Measurements from ENCODE around the gene TBCD. TPM values are rescaled to one million over a fixed set of nuclear protein-coding genes. Genes with fewer than 3 reads are reported as not detected.

The TBCD gene
- total RNA-seq, 1 experiment from 2014 or later, result 94.6 TPM

GRCh38 chr17:82831818-82832200 lies 79.9 kb downstream of the TBCD start:
- no peaks in the 10 kb centered on the region for H3K27me3 Mint-ChIP-seq (ENCODE audit: insufficient read depth, unreplicated experiment)
- H3K27ac Mint-ChIP-seq (ENCODE audit: unreplicated experiment), result peak overlapping the region; percentile 21
- POLR2A ChIA-PET, result no interaction called here
- Histone ChIP-seq H3K4me3 (ENCODE audit: low read depth, low read length) (no peak overlapping the region), H3K36me3 (ENCODE audit: control insufficient read depth, insufficient read depth, low read length) (no peaks in the 10 kb centered on the region; the same call in 1 of the 2 replicates), H3K27me3 (replicated peaks; ENCODE audit: control insufficient read depth, insufficient read depth, low read length) (no peaks in the 10 kb centered on the region), H3K9me3 (no peaks in the 10 kb centered on the region), H3K4me1 (no peaks in the 10 kb centered on the region)
- H3K9me3 Mint-ChIP-seq (ENCODE audit: unreplicated experiment), result no peaks in the 10 kb centered on the region
- H3K4me1 Mint-ChIP-seq (ENCODE audit: low read depth, unreplicated experiment), result peaks cover 2% of the 10 kb centered on the region
- intact Hi-C loops (cut with micrococcal nuclease; ENCODE audit: unreplicated experiment), result no loop called here
- no peak overlapping the region for H3K4me3 Mint-ChIP-seq (ENCODE audit: unreplicated experiment)
- no TSS peak for BruUV-seq (replicated peaks)
- TF ChIP-seq, protein P1, sequence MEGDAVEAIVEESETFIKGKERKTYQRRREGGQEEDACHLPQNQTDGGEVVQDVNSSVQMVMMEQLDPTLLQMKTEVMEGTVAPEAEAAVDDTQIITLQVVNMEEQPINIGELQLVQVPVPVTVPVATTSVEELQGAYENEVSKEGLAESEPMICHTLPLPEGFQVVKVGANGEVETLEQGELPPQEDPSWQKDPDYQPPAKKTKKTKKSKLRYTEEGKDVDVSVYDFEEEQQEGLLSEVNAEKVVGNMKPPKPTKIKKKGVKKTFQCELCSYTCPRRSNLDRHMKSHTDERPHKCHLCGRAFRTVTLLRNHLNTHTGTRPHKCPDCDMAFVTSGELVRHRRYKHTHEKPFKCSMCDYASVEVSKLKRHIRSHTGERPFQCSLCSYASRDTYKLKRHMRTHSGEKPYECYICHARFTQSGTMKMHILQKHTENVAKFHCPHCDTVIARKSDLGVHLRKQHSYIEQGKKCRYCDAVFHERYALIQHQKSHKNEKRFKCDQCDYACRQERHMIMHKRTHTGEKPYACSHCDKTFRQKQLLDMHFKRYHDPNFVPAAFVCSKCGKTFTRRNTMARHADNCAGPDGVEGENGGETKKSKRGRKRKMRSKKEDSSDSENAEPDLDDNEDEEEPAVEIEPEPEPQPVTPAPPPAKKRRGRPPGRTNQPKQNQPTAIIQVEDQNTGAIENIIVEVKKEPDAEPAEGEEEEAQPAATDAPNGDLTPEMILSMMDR (IDR thresholded peaks at IDR 0.05; ENCODE audit: insufficient read depth in 1 of 2, low read depth in 1 of 2, low read length in 1 of 2, severe bottlenecking in 1 of 2, unreplicated experiment in 1 of 2), result no peak
- no peak for DNase-seq
- peaks cover 44% of the 10 kb centered on the region for H3K36me3 Mint-ChIP-seq (ENCODE audit: insufficient read depth, unreplicated experiment)
- CTCF ChIA-PET, result no interaction called here

GRCh38 chr17:82832411-82832810 lies 80.5 kb downstream of the TBCD start:
- POLR2A ChIA-PET, result no interaction called here
- H3K4me1 ChIP-seq, result no peaks in the 10 kb centered on the region
- no peaks in the 10 kb centered on the region; the same call in 1 of the 2 replicates for H3K36me3 ChIP-seq (ENCODE audit: control insufficient read depth, insufficient read depth, low read length)
- intact Hi-C loops (cut with micrococcal nuclease; ENCODE audit: unreplicated experiment), result no loop called here
- TF ChIP-seq, protein P1 (IDR thresholded peaks at IDR 0.05; ENCODE audit: insufficient read depth in 1 of 2, low read depth in 1 of 2, low read length in 1 of 2, severe bottlenecking in 1 of 2, unreplicated experiment in 1 of 2), result no peak
- H3K4me3 ChIP-seq (ENCODE audit: low read depth, low read length), result no peak overlapping the region
- H3K9me3 Mint-ChIP-seq (ENCODE audit: unreplicated experiment), result no peaks in the 10 kb centered on the region
- CTCF ChIA-PET, result no interaction called here
- no peak overlapping the region for H3K27ac Mint-ChIP-seq (ENCODE audit: unreplicated experiment)
- H3K9me3 ChIP-seq, result no peaks in the 10 kb centered on the region
- no peak overlapping the region for H3K4me3 Mint-ChIP-seq (ENCODE audit: unreplicated experiment)
- no TSS peak for BruUV-seq (replicated peaks)
- DNase-seq, result no peak
- H3K27me3 Mint-ChIP-seq (ENCODE audit: insufficient read depth, unreplicated experiment), result no peaks in the 10 kb centered on the region
- H3K36me3 Mint-ChIP-seq (ENCODE audit: insufficient read depth, unreplicated experiment), result peaks cover 38% of the 10 kb centered on the region
- H3K27me3 ChIP-seq (replicated peaks; ENCODE audit: control insufficient read depth, insufficient read depth, low read length), result no peaks in the 10 kb centered on the region
- H3K4me1 Mint-ChIP-seq (ENCODE audit: low read depth, unreplicated experiment), result peaks cover 5% of the 10 kb centered on the region

- ChIA-PET CTCF (no interaction called here), POLR2A (no interaction called here)
- DNase-seq, result no peak
- Mint-ChIP-seq H3K4me3 (ENCODE audit: unreplicated experiment) (no peak overlapping the region), H3K36me3 (ENCODE audit: insufficient read depth, unreplicated experiment) (peaks cover 32% of the 10 kb centered on the region), H3K27me3 (ENCODE audit: insufficient read depth, unreplicated experiment) (no peaks in the 10 kb centered on the region), H3K4me1 (ENCODE audit: low read depth, unreplicated experiment) (peaks cover 7% of the 10 kb centered on the region), H3K27ac (ENCODE audit: unreplicated experiment) (no peak overlapping the region), H3K9me3 (ENCODE audit: unreplicated experiment) (no peaks in the 10 kb centered on the region)
- no peaks in the 10 kb centered on the region; the same call in 1 of the 2 replicates for H3K36me3 ChIP-seq (ENCODE audit: control insufficient read depth, insufficient read depth, low read length)
- no peak overlapping the region for H3K4me3 ChIP-seq (ENCODE audit: low read depth, low read length)
- H3K27me3 ChIP-seq (replicated peaks; ENCODE audit: control insufficient read depth, insufficient read depth, low read length), result no peaks in the 10 kb centered on the region
- TF ChIP-seq, protein P1 (IDR thresholded peaks at IDR 0.05; ENCODE audit: insufficient read depth in 1 of 2, low read depth in 1 of 2, low read length in 1 of 2, severe bottlenecking in 1 of 2, unreplicated experiment in 1 of 2), result no peak
- peaks cover 4% of the 10 kb centered on the region; the same call in 1 of the 2 replicates for H3K4me1 ChIP-seq
- BruUV-seq (replicated peaks), result no TSS peak
- no peaks in the 10 kb centered on the region for H3K9me3 ChIP-seq
- intact Hi-C loops (cut with micrococcal nuclease; ENCODE audit: unreplicated experiment), result no loop called here
Observed at GRCh38 chr17:82832881-82833475, 81.1 kb downstream of the TBCD start.

Data from Caco-2 (cell line).